ENCODE measurements around the gene SRSF9. TPM values are rescaled to one million over a fixed set of nuclear protein-coding genes. Genes with fewer than 3 reads are reported as not detected.

The SRSF9 gene
- polyA plus RNA-seq, 1 of the 3 experiments (the other 2 are of a cell fraction): 210 TPM

DNA sequence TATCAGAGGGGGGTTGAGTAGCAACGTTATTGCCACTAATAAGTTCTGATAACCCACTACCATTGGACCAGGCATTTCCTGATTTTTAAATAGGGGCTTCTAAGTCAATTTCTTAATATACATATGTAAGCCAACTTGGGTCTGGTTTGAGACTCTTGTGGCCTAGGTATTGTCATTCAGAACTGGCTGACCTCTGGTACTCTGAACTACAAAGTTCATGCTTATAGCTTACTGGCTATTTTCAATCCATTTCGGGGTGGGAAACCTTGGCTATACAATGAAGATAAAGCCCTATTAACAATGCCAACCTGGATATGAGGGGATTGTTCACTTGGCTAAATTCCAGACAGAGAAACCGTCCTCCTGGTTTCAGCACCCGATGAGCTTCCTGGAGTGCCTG is 35.0 kb upstream of the SRSF9 start (continued):
- TF ChIP-seq IRF3 (IDR thresholded peaks at IDR 0.05; ENCODE audit: low read depth, low read length): no peak
- TF ChIP-seq ELF1 (IDR thresholded peaks at IDR 0.05): no peak
- TF ChIP-seq SMC3 (IDR thresholded peaks at IDR 0.05; ENCODE audit: low read depth, low read length): no peak
- TF ChIP-seq, protein P1, sequence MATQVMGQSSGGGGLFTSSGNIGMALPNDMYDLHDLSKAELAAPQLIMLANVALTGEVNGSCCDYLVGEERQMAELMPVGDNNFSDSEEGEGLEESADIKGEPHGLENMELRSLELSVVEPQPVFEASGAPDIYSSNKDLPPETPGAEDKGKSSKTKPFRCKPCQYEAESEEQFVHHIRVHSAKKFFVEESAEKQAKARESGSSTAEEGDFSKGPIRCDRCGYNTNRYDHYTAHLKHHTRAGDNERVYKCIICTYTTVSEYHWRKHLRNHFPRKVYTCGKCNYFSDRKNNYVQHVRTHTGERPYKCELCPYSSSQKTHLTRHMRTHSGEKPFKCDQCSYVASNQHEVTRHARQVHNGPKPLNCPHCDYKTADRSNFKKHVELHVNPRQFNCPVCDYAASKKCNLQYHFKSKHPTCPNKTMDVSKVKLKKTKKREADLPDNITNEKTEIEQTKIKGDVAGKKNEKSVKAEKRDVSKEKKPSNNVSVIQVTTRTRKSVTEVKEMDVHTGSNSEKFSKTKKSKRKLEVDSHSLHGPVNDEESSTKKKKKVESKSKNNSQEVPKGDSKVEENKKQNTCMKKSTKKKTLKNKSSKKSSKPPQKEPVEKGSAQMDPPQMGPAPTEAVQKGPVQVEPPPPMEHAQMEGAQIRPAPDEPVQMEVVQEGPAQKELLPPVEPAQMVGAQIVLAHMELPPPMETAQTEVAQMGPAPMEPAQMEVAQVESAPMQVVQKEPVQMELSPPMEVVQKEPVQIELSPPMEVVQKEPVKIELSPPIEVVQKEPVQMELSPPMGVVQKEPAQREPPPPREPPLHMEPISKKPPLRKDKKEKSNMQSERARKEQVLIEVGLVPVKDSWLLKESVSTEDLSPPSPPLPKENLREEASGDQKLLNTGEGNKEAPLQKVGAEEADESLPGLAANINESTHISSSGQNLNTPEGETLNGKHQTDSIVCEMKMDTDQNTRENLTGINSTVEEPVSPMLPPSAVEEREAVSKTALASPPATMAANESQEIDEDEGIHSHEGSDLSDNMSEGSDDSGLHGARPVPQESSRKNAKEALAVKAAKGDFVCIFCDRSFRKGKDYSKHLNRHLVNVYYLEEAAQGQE (IDR thresholded peaks at IDR 0.05; ENCODE audit: low read depth, low read length): no peak
- TF ChIP-seq POLR2AphosphoS5 (IDR thresholded peaks at IDR 0.05; ENCODE audit: low read depth, low read length): no peak
- TF ChIP-seq FOXM1 (IDR thresholded peaks at IDR 0.05; ENCODE audit: low read depth): no peak
- TF ChIP-seq JUND (IDR thresholded peaks at IDR 0.05): no peak

GRCh38 chr12:120500581-120500980 is 31.0 kb upstream of the SRSF9 start:
- H3K9ac ChIP-seq: no peak overlapping the region
- no peak overlapping the region for H3K4me2 ChIP-seq
- H2AFZ ChIP-seq (ENCODE audit: low read depth): no peak overlapping the region
- H3K27ac ChIP-seq (ENCODE audit: low read depth in 2 of 2, low read length in 1 of 2): no peak overlapping the region; a peak in 1 of 4 replicates
- peaks cover 35% of the 10 kb centered on the region for H3K79me2 ChIP-seq (ENCODE audit: insufficient read depth)
- peaks cover 33 to 45% of the 10 kb centered on the region in 2 experiments for H3K36me3 ChIP-seq (replicated peaks in 1 of 2; ENCODE audit: control insufficient read depth in 1 of 2, insufficient read depth in 2 of 2, low read length in 1 of 2)
- TF ChIP-seq TEAD4 (IDR thresholded peaks at IDR 0.05; ENCODE audit: borderline replicate concordance, insufficient read depth) (no peak), CHD2 (IDR thresholded peaks at IDR 0.05; ENCODE audit: low read length, partially characterized antibody) (no peak), RXRA (IDR thresholded peaks at IDR 0.05; ENCODE audit: borderline replicate concordance, low read depth) (no peak), SIN3A (IDR thresholded peaks at IDR 0.05; ENCODE audit: borderline replicate concordance, low read depth, low read length) (no peak), ELF1 (IDR thresholded peaks at IDR 0.05) (no peak), MXI1 (IDR thresholded peaks at IDR 0.05; ENCODE audit: low read depth, low read length) (no peak), ZBTB33 (IDR thresholded peaks at IDR 0.05; ENCODE audit: borderline replicate concordance, low read depth) (no peak), TAF1 (IDR thresholded peaks at IDR 0.05; ENCODE audit: borderline replicate concordance, low read depth, low read length) (no peak), FOXJ3 (CRISPR knock-in tag; IDR thresholded peaks at IDR 0.05) (no peak), NFIC (IDR thresholded peaks at IDR 0.05; ENCODE audit: borderline replicate concordance) (no peak)
- no peak for DNase-seq
- no peaks in the 10 kb centered on the region for H3K9me2 ChIP-seq
- no peak overlapping the region for H3K4me3 ChIP-seq (ENCODE audit: low read depth in 2 of 2, low read length in 1 of 2)
- 100% methylated on average over 1 of the region's 1 CpG for WGBS (ENCODE audit: low lambda C conversion rate)
- no peaks in the 10 kb centered on the region for H3K9me3 ChIP-seq
- H3K4me1 ChIP-seq (ENCODE audit: control insufficient read depth in 1 of 2, insufficient read depth in 2 of 2, low read depth in 1 of 2, low read length in 1 of 2): peaks cover 0 to 5% of the 10 kb centered on the region in 2 experiments; a peak in 2 of 4 replicates
- ChIA-PET POLR2A (interaction anchor here (1.1 kb wide), 1 partner anchor 31 kb away, joined by 3 read pairs; the partner anchor contains the start of gene SRSF9), CTCF (interaction anchor here (0.5 to 1.6 kb wide), 2 partner anchors 37 to 186 kb away, joined by 3 read pairs; no protein-coding TSS in a partner anchor)
- no peaks in the 10 kb centered on the region for H3K27me3 ChIP-seq (ENCODE audit: insufficient read depth)
- H4K20me1 ChIP-seq (ENCODE audit: insufficient read depth): peaks cover 25% of the 10 kb centered on the region
- H3F3A ChIP-seq (replicated peaks; ENCODE audit: insufficient read depth): peaks cover 29% of the 10 kb centered on the region
